GM12892 (cell line): ENCODE data around the gene LOC128125822.

ENCODE experiments used
- POLR2A ChIP-seq: IDR thresholded peaks from 2 replicates; pipeline ENCODE4 v1.6.1; 2011; ENCODE audit warnings: low read depth, low read length, control low read depth
- POLR2AphosphoS5 ChIP-seq: IDR thresholded peaks from 2 replicates; pipeline ENCODE4 v1.6.1; 2011; ENCODE audit warnings: low read depth, low read length, control low read depth

DNA sequence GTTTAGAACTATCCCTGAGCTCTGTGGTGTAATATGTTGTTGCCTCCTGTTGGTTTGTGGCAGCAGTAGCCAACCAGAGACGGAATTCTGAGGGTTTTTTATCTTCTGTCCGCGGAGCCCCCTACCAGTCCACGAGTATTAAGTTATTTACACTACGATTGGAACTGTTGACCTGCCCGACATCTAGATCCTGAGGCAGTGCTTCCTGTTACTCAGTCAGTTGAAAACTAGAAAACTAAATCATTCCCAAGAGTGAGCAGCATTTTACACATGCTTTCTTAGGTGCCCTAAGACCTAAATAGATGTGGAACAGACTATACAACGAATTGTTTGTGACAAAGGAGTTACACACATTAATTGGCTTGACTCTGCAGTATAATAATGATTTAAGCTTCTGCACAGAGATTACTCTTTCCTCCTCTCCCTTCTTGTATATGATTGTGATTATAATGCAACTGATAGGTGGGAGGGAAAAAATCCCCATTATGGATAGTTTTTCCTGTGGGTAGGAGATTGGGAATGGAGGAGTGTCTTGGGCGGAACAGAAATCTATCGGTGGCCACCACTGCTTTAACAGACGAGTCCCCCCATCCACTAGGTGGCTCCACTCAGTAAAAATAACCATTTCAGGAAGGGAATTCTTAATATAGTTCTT lies 1.7 kb downstream of the LOC128125822 start:
- TF ChIP-seq POLR2A: no peak
- no peak for TF ChIP-seq POLR2AphosphoS5
